ENCODE results near the gene WFS1. TPM values are rescaled to one million over a fixed set of nuclear protein-coding genes. Genes with fewer than 3 reads are reported as not detected.

WFS1 gene
- total RNA-seq, 4 donors from 2014 or later: 95.7 to 137 (median 101) TPM

DNA sequence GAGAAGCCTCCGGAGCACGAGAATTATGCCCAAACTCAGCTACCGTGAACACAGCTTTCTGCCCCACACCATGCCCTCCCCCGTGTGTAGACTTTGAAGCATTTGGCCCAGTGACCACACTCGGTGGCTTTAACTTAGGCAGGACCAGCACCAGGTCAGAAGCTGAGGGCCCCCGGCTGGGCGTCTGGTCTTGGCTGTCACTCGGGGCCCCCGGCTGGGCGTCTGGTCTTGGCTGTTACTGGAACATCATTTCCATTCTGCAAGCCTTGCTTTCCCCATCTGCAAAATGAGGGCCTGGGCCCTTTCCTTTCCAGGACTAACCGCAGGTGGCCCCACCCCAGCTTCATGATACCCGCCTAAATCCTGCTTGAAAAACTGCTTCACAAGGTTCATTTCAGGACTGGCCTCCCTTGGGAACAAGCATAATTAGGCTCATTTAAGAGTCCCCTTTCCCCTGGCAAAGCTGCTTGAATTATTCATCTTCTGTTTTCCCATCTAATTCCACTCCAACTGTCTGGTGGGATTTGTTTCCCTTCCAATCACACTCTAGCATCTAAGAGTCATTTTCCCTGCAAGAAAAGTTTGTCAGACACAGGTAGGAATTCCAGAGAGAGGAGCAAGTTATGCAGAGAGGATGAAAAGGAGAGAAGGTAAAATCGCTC is 82.5 kb downstream of the WFS1 start:
- H3K27ac ChIP-seq: no peak overlapping the region
- no peaks in the 10 kb centered on the region for H3K9me3 ChIP-seq
- H3K4me1 ChIP-seq: no peaks in the 10 kb centered on the region
- no peak overlapping the region for H3K4me3 ChIP-seq
- peaks cover 81% of the 10 kb centered on the region for H3K27me3 ChIP-seq
- H3K36me3 ChIP-seq: no peaks in the 10 kb centered on the region
- TF ChIP-seq, protein P1, sequence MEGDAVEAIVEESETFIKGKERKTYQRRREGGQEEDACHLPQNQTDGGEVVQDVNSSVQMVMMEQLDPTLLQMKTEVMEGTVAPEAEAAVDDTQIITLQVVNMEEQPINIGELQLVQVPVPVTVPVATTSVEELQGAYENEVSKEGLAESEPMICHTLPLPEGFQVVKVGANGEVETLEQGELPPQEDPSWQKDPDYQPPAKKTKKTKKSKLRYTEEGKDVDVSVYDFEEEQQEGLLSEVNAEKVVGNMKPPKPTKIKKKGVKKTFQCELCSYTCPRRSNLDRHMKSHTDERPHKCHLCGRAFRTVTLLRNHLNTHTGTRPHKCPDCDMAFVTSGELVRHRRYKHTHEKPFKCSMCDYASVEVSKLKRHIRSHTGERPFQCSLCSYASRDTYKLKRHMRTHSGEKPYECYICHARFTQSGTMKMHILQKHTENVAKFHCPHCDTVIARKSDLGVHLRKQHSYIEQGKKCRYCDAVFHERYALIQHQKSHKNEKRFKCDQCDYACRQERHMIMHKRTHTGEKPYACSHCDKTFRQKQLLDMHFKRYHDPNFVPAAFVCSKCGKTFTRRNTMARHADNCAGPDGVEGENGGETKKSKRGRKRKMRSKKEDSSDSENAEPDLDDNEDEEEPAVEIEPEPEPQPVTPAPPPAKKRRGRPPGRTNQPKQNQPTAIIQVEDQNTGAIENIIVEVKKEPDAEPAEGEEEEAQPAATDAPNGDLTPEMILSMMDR (IDR thresholded peaks at IDR 0.05): no peak
- TF ChIP-seq POLR2AphosphoS5 (IDR thresholded peaks at IDR 0.05) (no peak), EP300 (IDR thresholded peaks at IDR 0.05) (no peak), POLR2A (IDR thresholded peaks at IDR 0.05) (no peak)
- no peak for ATAC-seq
- WGBS, 2 donors (ENCODE audit: low coverage in 1 of 2): 65 to 74% methylated on average over 7 to 8 of the region's 13 CpGs

Other genes starting within 250 kb of the WFS1 start
- 1 to 10 TPM in 2 of 4 donors, under 1 TPM in 1, not detected in 1; 0.39 to 4.5 (median 1.9) TPM for gene JAKMIP1, start 69.3 kb upstream of the WFS1 start, total RNA-seq
- 1 to 10 TPM in 2 of 4 donors, under 1 TPM in 2; 0.47 to 4.6 (median 1.0) TPM for gene PPP2R2C, start 202.8 kb downstream of the WFS1 start, total RNA-seq